K562 (cell line): ENCODE measurements around the gene NME2. TPM values are rescaled to one million over a fixed set of nuclear protein-coding genes. Genes with fewer than 3 reads are reported as not detected.

Source experiments
- ATAC-seq: fragments of 200-7000 bp; cut with Tn5 transposase; 3 replicates; pipeline ENCODE4 v1.9.1; 2020; ENCODE audit warnings: moderate library complexity
- BruUV-seq: library from RNA; stranded (reverse); fragments of 400-500 nt; replicated peaks from 2 replicates; lab custom pipeline; 2021; lab: Mats Ljungman, UMichigan
- CTCF ChIA-PET: fragments of 300-600 bp; formaldehyde crosslinking; extraction: SDS; loops from one replicate; lab custom pipeline; 2021; ENCODE audit warnings: low intra/inter-chr PET ratio; lab: Yijun Ruan, JAX
- POLR2A ChIA-PET: fragments of 300-600, 350-650 bp; sonication (Branson Sonifier 250); formaldehyde crosslinking; extraction: SDS; loops from one replicate; lab custom pipeline; 2021; ENCODE audit warnings: antibody characterized with exemption, inconsistent platforms; lab: Yijun Ruan, JAX
- DNase-seq, 4 experiments: peaks; one replicate each; pipeline versions ENCODE4 v3.0.0 to v3.0.0-alpha.2; 2011 to 2018; ENCODE audit warnings: low spot score in 3 of 4, mixed read lengths in 3 of 4; ENCODE audit errors: extremely low read depth in 1 of 4
- FAIRE-seq: peaks from 2 replicates; lab custom pipeline; 2011; peaks lifted over from hg19 to GRCh38; lab: Jason Lieb, UNC
- H2AFZ ChIP-seq: 2 replicates; pipeline ENCODE4 v1.6.0; 2011; ENCODE audit warnings: low read depth, low read length, control low read depth, inconsistent platforms
- H3K27ac ChIP-seq: fragments of 200-600 bp; 3 replicates; pipeline ENCODE4 v1.8.0; 2011; ENCODE audit warnings: low read depth, mild to moderate bottlenecking, control low read depth, inconsistent platforms, low read length, moderate library complexity, mixed read lengths; ENCODE audit errors: extremely low read depth
- H3K27me3 ChIP-seq, 2 experiments: fragments of 300-600 bp in 1 of 2; 2 replicates in 1 of 2; 3 replicates in 1 of 2; pipeline versions ENCODE4 v1.6.0 to v1.8.0; 2011; ENCODE audit warnings: inconsistent platforms in 2 of 2, low read length in 2 of 2, mild to moderate bottlenecking in 1 of 2, mixed read lengths in 1 of 2, moderate library complexity in 1 of 2; ENCODE audit not compliant: control insufficient read depth in 2 of 2, insufficient read depth in 2 of 2
- H3K36me3 ChIP-seq: fragments of 300-600 bp; 3 replicates; pipeline ENCODE4 v1.8.0; 2011; ENCODE audit warnings: mild to moderate bottlenecking, low read length, inconsistent platforms; ENCODE audit not compliant: control insufficient read depth, insufficient read depth
- H3K4me1 ChIP-seq, 2 experiments: fragments of 200-600 bp in 1 of 2; replicated peaks in 1 of 2; 2 replicates in 1 of 2; 3 replicates in 1 of 2; pipeline versions ENCODE4 v1.5.1 to v1.8.0; 2011; ENCODE audit warnings: inconsistent platforms in 2 of 2, low read length in 2 of 2, mild to moderate bottlenecking in 1 of 2, mixed read lengths in 1 of 2, moderate library complexity in 1 of 2; ENCODE audit not compliant: control insufficient read depth in 2 of 2, insufficient read depth in 2 of 2
- H3K4me2 ChIP-seq: 2 replicates; pipeline ENCODE4 v1.6.1; 2011; ENCODE audit warnings: low read length, control low read depth, inconsistent platforms, mixed read lengths; ENCODE audit not compliant: insufficient read depth
- H3K4me3 ChIP-seq: fragments of 200-600 bp; sonication (generic), shearing (Covaris generic); 2 replicates; pipeline ENCODE4 v1.5.1; 2016; ENCODE audit warnings: control low read depth, inconsistent platforms
- H3K79me2 ChIP-seq: fragments of 200-600 bp; 3 replicates; pipeline ENCODE4 v1.8.0; 2011; ENCODE audit warnings: low read length, inconsistent platforms; ENCODE audit not compliant: control insufficient read depth, insufficient read depth
- H3K9ac ChIP-seq, 2 experiments: 2 replicates each; pipeline versions ENCODE4 v1.6.0 to v1.6.1; 2011; ENCODE audit warnings: low read depth in 2 of 2, low read length in 2 of 2, control low read depth in 1 of 2, inconsistent platforms in 1 of 2, mild to moderate bottlenecking in 1 of 2, mixed read lengths in 1 of 2; ENCODE audit not compliant: insufficient read depth in 1 of 2
- H3K9me1 ChIP-seq: one replicate; pipeline ENCODE4 v1.6.0; 2011; ENCODE audit warnings: inconsistent platforms, mild to moderate bottlenecking, low read length, moderate library complexity; ENCODE audit not compliant: control insufficient read depth, insufficient read depth
- H3K9me3 ChIP-seq: replicated peaks from 2 replicates; pipeline ENCODE4 v1.5.1; 2011; ENCODE audit warnings: low read depth, low read length, inconsistent platforms; ENCODE audit not compliant: control insufficient read depth, insufficient read depth
- H4K20me1 ChIP-seq: replicated peaks from 2 replicates; pipeline ENCODE4 v1.6.1; 2011; ENCODE audit warnings: low read length, inconsistent platforms, mixed read lengths; ENCODE audit not compliant: control insufficient read depth, insufficient read depth
- ARID1B ChIP-seq: fragments of 450-650 bp; IDR thresholded peaks from 2 replicates; pipeline ENCODE4 v1.6.1; 2016; ENCODE audit warnings: antibody characterized with exemption, mild to moderate bottlenecking, inconsistent platforms
- CBX2 ChIP-seq: fragments of 200-600 bp; sonication (generic); IDR thresholded peaks from one replicate; pipeline ENCODE4 v1.6.1; 2012; ENCODE audit warnings: mild to moderate bottlenecking, low read length, inconsistent platforms; ENCODE audit not compliant: insufficient read depth, poor library complexity, severe bottlenecking
- CTBP1 ChIP-seq: fragments of 450-650 bp; IDR thresholded peaks from 2 replicates; pipeline ENCODE4 v1.6.1; 2016; ENCODE audit warnings: borderline replicate concordance
- LEF1 ChIP-seq: fragments of 450-650 bp; IDR thresholded peaks from 2 replicates; pipeline ENCODE4 v1.6.1; 2016; ENCODE audit warnings: mild to moderate bottlenecking
- MAZ ChIP-seq, 2 experiments: fragments of 450-650 bp in 1 of 2; sonication (generic) in 1 of 2; formaldehyde crosslinking; IDR thresholded peaks in 1 of 2; conservative IDR thresholded peaks in 1 of 2; 2 replicates each; pipeline versions ENCODE4 v1.4.0 to v1.5.0; 2020; ENCODE audit warnings: mild to moderate bottlenecking in 1 of 2, missing genetic modification reagents in 1 of 2
- MECOM ChIP-seq: fragments of 250-450 bp; sonication (Bioruptor Pico); IDR thresholded peaks from 2 replicates; pipeline ENCODE4 v1.8.0; 2022; ENCODE audit warnings: inconsistent platforms
- PBX2 ChIP-seq, 2 experiments: IDR thresholded peaks in 1 of 2; conservative IDR thresholded peaks in 1 of 2; 2 replicates each; pipeline ENCODE4 v1.6.1; 2016; ENCODE audit warnings: low read depth in 2 of 2, mild to moderate bottlenecking in 1 of 2, missing compliant biosample characterization in 1 of 2, missing genetic modification characterization in 1 of 2, moderate library complexity in 1 of 2
- PURB ChIP-seq: sonication (generic); formaldehyde crosslinking; IDR thresholded peaks from 2 replicates; pipeline ENCODE4 v1.9.0; 2021; ENCODE audit warnings: low read depth, mild to moderate bottlenecking, missing genetic modification reagents
- RB1 ChIP-seq: fragments of 450-650 bp; IDR thresholded peaks from 2 replicates; pipeline ENCODE4 v1.6.1; 2017; ENCODE audit warnings: low read depth, mild to moderate bottlenecking
- SIN3A ChIP-seq, 2 experiments: fragments of 150-350 bp in 1 of 2; IDR thresholded peaks; 2 replicates each; pipeline ENCODE4 v1.6.1; 2011 to 2016; ENCODE audit warnings: borderline replicate concordance in 2 of 2, low read depth in 2 of 2, low read length in 2 of 2, mild to moderate bottlenecking in 2 of 2, moderate library complexity in 2 of 2; ENCODE audit not compliant: control insufficient read depth in 1 of 2
- TAF7 ChIP-seq: fragments of 450-650 bp; IDR thresholded peaks from 2 replicates; pipeline ENCODE4 v1.6.1; 2016; ENCODE audit warnings: missing genetic modification characterization, missing compliant biosample characterization
- ZFP30 ChIP-seq: fragments of 250-450 bp; sonication (Bioruptor Pico); IDR thresholded peaks from 2 replicates; pipeline ENCODE4 v1.8.0; 2022; ENCODE audit warnings: moderate library complexity, mild to moderate bottlenecking, inconsistent platforms, borderline replicate concordance
- ZNF197 ChIP-seq: fragments of 200-800 bp; sonication (Bioruptor generic); IDR thresholded peaks from 2 replicates; pipeline ENCODE4 v1.6.1; 2016; ENCODE audit warnings: low read depth, missing genetic modification characterization, missing compliant biosample characterization
- ZNF3 ChIP-seq: fragments of 250-450 bp; sonication (Bioruptor Pico); IDR thresholded peaks from 2 replicates; pipeline ENCODE4 v1.5.0; 2021; ENCODE audit warnings: mild to moderate bottlenecking, moderate library complexity
- ZNF778 ChIP-seq: fragments of 450-650 bp; formaldehyde crosslinking; IDR thresholded peaks from 2 replicates; pipeline ENCODE4 v1.4.0; 2020; ENCODE audit warnings: mild to moderate bottlenecking, moderate library complexity
- WGBS: fragments of 100-300 bp; shearing (Covaris generic); methylation state at CpG from one replicate; pipeline ENCODE4 v1.1.6; 2016; ENCODE audit warnings: low coverage, mixed read lengths; ENCODE audit not compliant: insufficient coverage; ENCODE audit errors: missing lambda C conversion rate; 5-methylcytosine and 5-hydroxymethylcytosine counted together
- in situ Hi-C: fragments of 300-500 bp; cut with MboI; formaldehyde crosslinking; loops from 4 replicates; pipeline ENCODE4 v1.15.0; 2018; ENCODE audit warnings: inconsistent platforms, mixed read lengths
- intact Hi-C: fragments of 100-400 bp; cut with micrococcal nuclease; formaldehyde crosslinking; loops from 2 replicates; pipeline ENCODE4 v1.14.2; 2022
- polyA plus RNA-seq, 8 experiments: library from polyadenylated mRNA; depleted of rRNA in 4 of 8; stranded (reverse) in 5 of 8; unstranded in 3 of 8; fragments of >200 nt; fragmentation: Nextera tagmentation in 2 of 8; fragmentation: Illumina TruSeq in 1 of 8; extraction: Ambion mirVana in 2 of 8; extraction: Trizol in 1 of 8; gene quantifications; 2 replicates each; pipeline versions ENCODE4 v1.2.1 to v1.2.3, GENCODE V29; 2011 to 2014; ENCODE audit warnings: inconsistent platforms in 1 of 8, missing spikeins in 1 of 8
- total RNA-seq, 7 experiments: library from RNA; depleted of rRNA in 6 of 7; stranded (reverse); fragments of >200 nt in 6 of 7; fragmentation: Illumina TruSeq in 2 of 7; extraction: Trizol in 2 of 7; gene quantifications; 2 replicates each; pipeline versions ENCODE4 v1.2.1 to v1.2.3, GENCODE V29; 2011 to 2021; ENCODE audit warnings: low replicate concordance in 1 of 7
- TF ChIP-seq, protein P1 (sequence below): sonication (generic); formaldehyde crosslinking; IDR thresholded peaks from 2 replicates; pipeline ENCODE4 v1.8.0; 2023; ENCODE audit warnings: mild to moderate bottlenecking, missing genetic modification reagents
- TF ChIP-seq, protein P2 (sequence below): fragments of 450-650 bp; IDR thresholded peaks from 2 replicates; pipeline ENCODE4 v1.6.1; 2016; ENCODE audit warnings: missing biosample characterization, missing genetic modification characterization

Gene NME2
- total and polyA plus RNA-seq, 9 of the 15 experiments (the other 6 are each of a cell fraction or from before 2014, with no cell fraction given): 684 to 1,202 (median 924) TPM

GRCh38 chr17:51154176-51154575, 12.0 kb upstream of the NME2 start:
- Histone ChIP-seq H3K36me3 (peaks cover 43% of the 10 kb centered on the region), H2AFZ (peak overlapping the region; percentile 92), H3K4me3 (peak overlapping the region; percentile 71), H3K9me1 (no peaks in the 10 kb centered on the region), H3K27me3 (no peaks in the 10 kb centered on the region), H3K27ac (peak overlapping the region; percentile 87), H3K4me2 (peak overlapping the region; percentile 94), H4K20me1 (no peaks in the 10 kb centered on the region), H3K79me2 (peaks cover 58% of the 10 kb centered on the region), H3K9me3 (no peaks in the 10 kb centered on the region), H3K4me1 (peaks cover 5 to 15% of the 10 kb centered on the region in 2 experiments; a peak in 4 of 5 replicates), H3K9ac (peak overlapping the region; percentile 95 to 99)
- intact Hi-C loops (loop anchor here (5.0 kb wide), 2 partner anchors 97 to 302 kb away; no protein-coding TSS in a partner anchor), in situ Hi-C loops (loop anchor here (10.0 kb wide), 1 partner anchor 289 kb away; the partner anchor contains the start of gene TOB1)
- CTCF ChIA-PET: no interaction called here
- ATAC-seq (peak; percentile 60), DNase-seq (peak; percentile 19 to 52 (median 30)), FAIRE-seq (no peak)
- POLR2A ChIA-PET: interaction anchor here (0.6 to 3.1 kb wide), 9 partner anchors 9 to 594 kb away, joined by 3 to 23 read pairs (median 3); partner anchors contain the start of gene SPAG9
- BruUV-seq: TSS peak; percentile 66
- WGBS: 0% methylated on average over 6 of the region's 6 CpGs
- TF ChIP-seq, protein P1, sequence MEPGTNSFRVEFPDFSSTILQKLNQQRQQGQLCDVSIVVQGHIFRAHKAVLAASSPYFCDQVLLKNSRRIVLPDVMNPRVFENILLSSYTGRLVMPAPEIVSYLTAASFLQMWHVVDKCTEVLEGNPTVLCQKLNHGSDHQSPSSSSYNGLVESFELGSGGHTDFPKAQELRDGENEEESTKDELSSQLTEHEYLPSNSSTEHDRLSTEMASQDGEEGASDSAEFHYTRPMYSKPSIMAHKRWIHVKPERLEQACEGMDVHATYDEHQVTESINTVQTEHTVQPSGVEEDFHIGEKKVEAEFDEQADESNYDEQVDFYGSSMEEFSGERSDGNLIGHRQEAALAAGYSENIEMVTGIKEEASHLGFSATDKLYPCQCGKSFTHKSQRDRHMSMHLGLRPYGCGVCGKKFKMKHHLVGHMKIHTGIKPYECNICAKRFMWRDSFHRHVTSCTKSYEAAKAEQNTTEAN (CRISPR knock-in tag): no peak
- TF ChIP-seq CTBP1: peak; percentile 19; the same call in 1 of the 2 replicates
- TF ChIP-seq, protein P2, sequence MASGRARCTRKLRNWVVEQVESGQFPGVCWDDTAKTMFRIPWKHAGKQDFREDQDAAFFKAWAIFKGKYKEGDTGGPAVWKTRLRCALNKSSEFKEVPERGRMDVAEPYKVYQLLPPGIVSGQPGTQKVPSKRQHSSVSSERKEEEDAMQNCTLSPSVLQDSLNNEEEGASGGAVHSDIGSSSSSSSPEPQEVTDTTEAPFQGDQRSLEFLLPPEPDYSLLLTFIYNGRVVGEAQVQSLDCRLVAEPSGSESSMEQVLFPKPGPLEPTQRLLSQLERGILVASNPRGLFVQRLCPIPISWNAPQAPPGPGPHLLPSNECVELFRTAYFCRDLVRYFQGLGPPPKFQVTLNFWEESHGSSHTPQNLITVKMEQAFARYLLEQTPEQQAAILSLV (tag): no peak
- no peak for TF ChIP-seq PURB
- peak in 1 of 2 experiments; percentile 9; a peak in 1 of 4 replicates for TF ChIP-seq MAZ (CRISPR knock-in tag; conservative IDR thresholded peaks at IDR 0.05 in 1 of 2, IDR thresholded peaks at IDR 0.05 in 1 of 2)
- no peak for TF ChIP-seq ZNF197
- no peak for TF ChIP-seq CBX2
- TF ChIP-seq ZNF778: no peak
- TF ChIP-seq SIN3A (IDR thresholded peaks at IDR 0.05; ENCODE audit: borderline replicate concordance in 2 of 2, control insufficient read depth in 1 of 2, low read depth in 2 of 2, low read length in 2 of 2): 0 out of 4 replicates have a peak, but pooled peaks of 1 of the 2 experiments have one; percentile 35
- no peak for TF ChIP-seq RB1
- TF ChIP-seq LEF1: no peak
- TF ChIP-seq ARID1B: no peak
- peak; percentile 41; the same call in 1 of the 2 replicates for TF ChIP-seq MECOM (CRISPR knock-in tag)
- no peak for TF ChIP-seq ZNF3 (CRISPR knock-in tag)
- no peak for TF ChIP-seq ZFP30 (CRISPR knock-in tag)
- no peak for TF ChIP-seq TAF7
- no peak for TF ChIP-seq PBX2 (CRISPR knock-in tag; IDR thresholded peaks at IDR 0.05; ENCODE audit: low read depth)
- no peak for TF ChIP-seq PBX2 (tag; conservative IDR thresholded peaks at IDR 0.05; ENCODE audit: low read depth)
